GM18870 (cell line): Measurements from ENCODE around the gene SLC4A5.

Experiments used
- ATAC-seq: cut with Tn5 transposase; IDR thresholded peaks from one replicate; pipeline ENCODE4 v1.9.1; 2021; ENCODE audit warnings: moderate library complexity; ENCODE audit not compliant: unreplicated experiment

Gene SLC4A5

DNA sequence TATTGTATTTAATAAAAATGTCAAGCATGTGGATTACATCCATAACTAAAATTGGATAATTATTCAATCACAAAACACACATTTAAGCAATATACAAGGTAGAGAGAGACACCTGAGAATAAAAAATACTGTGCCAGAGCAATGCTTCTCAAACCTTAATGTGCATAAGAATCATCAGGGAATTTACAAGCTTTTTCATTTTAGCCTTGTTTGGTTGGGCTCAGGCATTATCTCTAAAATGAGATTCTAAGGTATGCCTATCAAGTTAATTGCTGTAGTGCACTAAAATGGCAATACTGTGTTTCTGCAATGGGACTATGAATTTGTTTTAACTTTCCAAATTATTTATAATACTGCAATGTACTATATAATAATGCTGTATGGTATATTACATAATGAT is 165.5 kb downstream of the SLC4A5 start:
- no peak for ATAC-seq

DNA sequence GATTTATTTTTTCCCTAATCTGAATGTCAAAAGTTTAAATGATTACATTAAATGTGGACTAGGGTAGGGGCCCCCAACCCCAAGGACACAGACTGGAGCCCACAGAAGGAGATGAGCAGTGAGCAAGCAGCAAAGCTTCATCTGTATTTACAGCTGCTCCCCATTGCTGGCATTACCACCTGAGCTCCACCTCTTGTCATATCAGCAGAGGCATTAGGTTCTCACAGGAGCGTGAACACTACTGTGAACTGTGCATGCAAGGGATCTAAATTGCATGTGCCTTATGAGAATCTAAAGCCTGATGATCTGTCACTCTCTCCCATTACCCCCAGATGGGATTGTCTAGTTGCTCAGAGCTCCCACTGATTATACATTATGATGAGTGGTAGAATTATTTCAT is 168.3 kb downstream of the SLC4A5 start:
- no peak for ATAC-seq

DNA sequence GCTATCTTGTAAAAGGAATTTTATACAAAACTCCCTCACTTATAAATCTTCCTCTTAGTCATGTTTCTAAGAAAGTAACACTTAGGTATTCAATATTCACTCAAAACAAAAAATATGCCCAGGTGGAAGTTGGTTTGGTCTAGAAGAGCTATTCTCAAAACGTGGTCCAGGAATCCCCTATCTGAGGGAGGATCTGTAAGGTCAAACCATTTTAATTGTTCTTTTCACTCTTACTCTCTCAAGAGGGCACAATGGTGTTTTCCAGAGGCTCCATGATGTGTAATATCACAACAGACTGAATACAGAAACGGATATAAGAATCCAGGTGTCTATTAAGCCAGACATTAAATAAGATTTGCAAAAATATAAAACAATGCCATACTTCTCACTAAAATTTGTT is 174.5 kb downstream of the SLC4A5 start:
- ATAC-seq, result no peak
